GM18868 (cell line): ENCODE measurements around the gene ITFG1.
"Not testable (repeated sequence)": the region's sequence is repeated elsewhere in the genome, so short reads cannot be mapped to it uniquely, and the experiment has no call there.

Experiments
- ATAC-seq: cut with Tn5 transposase; IDR thresholded peaks from one replicate; pipeline ENCODE4 v1.9.1; 2021; ENCODE audit warnings: mild to moderate bottlenecking, moderate library complexity; ENCODE audit not compliant: unreplicated experiment

ITFG1 gene

DNA sequence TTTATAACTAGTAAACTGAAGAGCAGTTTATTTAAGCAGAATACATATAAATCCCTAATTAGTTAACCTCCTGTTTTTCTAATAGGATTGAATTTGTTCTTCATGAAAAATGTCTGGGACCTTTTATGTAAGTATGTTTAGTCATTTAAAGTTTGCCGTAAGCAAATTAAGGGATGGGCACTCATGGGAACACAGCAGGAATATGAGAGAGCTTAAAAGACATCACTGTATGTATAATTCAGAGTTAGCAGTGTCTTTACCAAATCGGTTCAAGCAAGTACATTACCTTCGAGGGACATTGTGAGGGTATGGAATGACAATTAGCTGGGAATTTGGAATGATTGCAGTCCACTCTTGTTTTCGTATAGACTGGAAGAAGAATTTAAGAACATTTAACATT lies 299.4 kb downstream of the ITFG1 start:
- no peak for ATAC-seq

DNA sequence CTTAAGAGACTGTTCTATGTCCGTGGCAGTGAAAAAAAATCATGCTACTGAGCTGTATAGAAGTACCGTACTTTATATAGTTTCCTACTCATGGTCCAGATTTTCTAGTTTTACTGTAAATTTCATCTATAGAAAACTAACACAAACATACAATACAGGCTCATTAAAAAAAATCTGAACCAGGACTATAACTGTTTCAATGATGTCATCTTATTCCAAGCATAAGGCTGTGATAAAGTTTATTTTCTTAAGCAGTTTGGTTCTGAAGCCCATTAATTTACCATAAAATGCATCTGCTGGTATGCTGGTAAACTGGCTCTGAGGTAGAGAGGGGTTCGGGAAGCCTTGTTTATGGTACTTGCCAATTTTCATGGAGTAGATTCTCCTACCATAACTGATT lies 300.4 kb downstream of the ITFG1 start:
- no peak for ATAC-seq

DNA sequence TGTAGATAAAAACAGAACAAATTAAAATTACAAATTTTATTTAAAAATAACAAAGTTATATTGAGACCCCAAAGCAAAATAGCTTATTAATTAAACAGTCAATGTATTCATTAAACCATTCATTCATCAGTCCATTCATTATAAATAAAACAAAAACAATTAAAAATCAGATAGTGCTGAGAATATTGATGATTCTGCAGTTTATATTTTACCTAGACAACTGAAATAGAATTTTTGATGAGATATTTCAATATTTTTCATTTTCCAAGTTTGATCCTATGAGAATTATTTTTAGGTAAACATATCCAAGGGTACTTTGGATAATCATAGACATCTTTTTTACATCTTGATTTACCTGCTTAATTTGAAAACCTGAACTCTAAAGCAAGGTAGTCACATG lies 301.9 kb downstream of the ITFG1 start:
- ATAC-seq, result no peak

DNA sequence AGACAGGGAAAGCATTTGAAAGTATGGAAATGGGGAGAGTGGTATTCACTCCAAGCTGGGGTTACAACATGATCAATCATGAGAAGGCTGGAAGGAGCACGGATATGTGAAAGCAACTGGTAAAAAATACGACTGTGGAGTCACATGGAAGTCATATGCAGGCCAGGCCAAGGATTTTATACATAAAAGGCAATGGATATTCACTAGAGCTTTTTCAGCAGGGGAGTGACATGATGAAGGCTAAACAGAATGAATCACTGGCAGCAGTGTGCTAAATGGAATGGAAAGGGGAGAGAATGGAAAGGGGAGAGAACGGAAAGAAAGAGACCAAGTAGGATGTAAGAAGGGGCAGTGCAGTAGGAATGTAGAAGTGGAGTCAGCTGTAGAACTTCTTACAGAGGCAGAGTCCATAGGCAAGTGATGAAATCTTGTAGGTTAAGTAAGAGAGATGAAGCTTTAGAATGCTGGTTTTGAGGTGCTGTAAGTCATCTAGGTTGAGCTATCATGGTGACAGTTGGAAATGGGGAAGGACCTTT lies 304.1 kb downstream of the ITFG1 start:
- ATAC-seq, result no peak

DNA sequence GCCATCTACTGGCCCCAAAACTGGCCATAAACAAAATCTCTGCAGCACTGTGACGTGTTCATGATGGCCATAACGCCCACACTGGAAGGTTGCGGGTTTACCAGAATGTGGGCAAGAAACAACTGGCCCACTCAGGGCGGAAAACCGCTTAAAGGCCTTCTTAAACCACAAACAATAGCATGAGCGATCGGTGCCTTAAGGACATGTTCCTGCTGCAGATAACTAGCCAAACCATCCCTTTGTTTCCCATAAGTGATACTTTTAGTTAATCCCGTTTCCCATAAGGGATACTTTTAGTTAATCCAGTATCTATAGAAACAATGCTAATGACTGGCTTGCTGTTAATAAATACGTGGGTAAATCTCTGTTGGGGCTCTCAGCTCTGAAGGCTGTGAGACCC lies 308.4 kb downstream of the ITFG1 start:
- not testable (repeated sequence) for ATAC-seq

DNA sequence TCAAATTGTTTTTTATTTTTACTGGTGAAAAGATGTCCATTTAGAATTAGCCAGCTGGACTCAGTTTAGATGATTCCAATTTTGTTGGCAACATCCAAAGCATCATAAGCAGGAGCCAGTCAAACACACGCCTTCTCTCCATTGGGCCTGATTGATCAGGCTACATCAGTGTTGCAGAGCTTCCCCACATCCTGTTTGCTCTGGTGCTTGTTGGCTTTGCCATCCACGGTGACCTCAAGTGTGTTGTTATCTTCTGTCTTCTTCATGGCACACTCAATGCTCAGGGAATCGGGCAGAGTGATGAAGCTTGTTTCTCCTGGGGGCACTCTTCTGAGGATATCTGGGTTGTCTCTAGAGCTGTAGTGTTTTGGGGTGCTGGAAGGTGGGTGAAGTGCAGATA lies 310.8 kb downstream of the ITFG1 start:
- no peak for ATAC-seq

DNA sequence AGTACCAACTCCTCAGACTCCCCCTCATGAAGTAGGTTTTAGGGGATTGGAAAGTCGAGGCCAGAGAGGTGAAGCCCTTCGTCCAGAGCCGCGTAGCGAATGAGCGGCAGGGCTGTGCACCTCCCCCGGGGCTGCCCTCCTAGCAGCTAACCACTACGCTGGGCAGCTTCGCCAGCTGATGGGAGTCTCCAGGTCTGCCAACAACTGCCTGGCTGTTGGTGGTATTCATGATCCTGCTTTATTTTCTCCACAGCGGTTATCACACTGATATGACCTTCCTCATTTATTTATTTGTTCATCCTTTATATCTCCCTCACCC lies 316.3 kb downstream of the ITFG1 start:
- no peak for ATAC-seq

DNA sequence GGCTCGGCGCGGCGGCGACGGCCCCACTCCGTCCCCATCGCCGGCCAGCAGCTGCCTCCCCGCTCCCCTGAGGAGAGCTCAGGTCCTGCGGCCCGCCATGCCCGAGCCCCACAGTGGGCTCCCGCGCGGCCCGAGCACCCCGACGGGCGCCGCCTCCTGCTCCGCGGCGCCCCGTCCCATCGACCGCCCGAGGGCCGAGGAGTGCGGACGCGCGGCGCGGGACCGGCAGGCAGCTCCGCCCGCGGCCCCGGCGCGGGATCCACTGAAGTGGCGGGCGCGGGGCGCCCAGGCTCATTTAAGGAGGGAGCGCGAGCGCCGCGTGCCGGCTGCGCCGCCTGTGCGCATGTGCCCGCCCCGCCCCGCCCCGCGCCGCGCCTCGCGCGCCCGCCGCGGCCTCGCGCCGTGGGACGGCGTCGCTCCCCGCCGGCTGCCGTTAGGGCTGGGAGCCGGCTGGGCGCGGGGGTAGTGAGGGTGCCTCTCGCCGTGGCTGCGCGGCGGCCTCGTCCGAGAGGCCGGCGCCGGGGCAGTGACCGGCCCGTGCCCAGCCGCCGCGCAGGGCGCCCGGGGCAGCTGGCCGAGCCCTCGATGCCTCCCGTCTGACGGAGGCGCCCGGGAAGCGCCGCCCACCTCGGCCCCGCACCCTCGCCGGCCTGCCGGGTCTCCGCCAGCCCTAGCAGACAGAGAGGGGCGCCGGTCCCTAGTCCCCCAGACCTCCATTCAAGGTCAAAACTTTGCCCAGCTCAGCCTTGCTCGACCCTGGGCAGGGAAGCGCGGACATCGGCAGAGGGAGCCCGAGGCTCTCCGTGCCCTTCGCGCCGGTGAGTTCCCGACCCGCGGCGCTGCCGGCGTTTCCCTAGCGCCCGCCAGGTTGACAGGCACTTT lies 316.9 kb downstream of the ITFG1 start, which contains the start of gene NETO2:
NETO2 (minus strand) TSS at position 269 of the 882 bp plus-strand sequence. CDS start 333 bp downstream, outside the sequence.
- peak; percentile 44 for ATAC-seq

DNA sequence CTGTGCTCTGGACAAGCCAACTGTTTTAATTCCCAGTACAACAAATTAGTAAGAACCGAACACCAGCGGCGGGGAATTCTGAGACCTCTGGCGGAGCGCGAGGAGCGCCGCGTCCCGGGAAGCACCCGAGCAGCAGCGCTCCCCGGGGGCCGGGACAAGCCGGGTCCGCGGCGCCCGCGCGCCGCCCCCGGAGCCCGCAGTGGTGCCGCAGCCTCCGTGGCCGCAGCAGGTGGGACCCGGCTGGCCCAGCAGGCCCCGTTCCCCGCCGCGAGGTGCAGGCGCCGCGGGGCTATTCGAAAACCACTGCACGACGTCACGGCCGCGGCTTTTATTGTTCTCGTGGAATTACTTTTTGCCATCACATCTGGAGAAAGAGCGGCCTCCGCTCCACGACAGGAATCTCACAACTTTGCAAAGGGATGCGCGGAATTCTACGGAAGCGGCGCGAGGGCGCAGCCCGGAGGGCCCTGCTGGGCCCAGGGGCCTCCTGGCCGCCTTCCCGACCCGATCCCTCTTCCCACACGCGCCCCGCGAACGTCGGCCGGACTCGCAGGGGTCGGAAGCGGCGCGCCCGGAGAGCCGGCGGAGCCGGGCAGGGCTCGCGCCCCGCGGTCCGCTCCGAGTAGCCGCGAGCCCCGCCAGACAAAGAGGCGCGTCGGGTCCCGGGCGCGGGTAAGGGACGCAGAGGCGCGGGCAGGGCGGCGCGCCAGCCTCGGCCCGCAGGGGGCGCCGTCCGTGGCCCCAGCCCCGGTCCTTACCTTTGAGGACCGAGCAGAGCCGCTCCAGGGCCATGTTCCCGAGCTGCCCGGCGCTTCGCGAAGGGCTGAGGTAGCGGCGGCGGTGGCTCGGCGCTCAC lies 317.8 kb downstream of the ITFG1 start:
- peak; percentile 57 for ATAC-seq

DNA sequence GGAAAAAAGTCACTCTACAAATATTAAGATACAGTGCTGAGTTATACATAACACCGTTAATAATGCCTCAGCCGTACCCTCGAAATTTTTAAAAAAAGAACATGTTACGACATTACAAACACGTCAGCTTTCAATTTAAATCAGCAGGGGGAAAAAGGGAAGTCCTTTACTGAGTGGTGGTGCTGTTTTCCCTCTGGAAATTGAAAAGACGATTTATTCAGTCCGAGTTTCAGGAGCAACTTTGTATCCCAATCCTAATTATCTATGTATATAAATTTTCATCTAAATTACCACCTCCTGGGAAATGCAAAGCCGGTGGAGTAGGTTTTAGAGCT lies 318.4 kb downstream of the ITFG1 start:
- no peak for ATAC-seq

DNA sequence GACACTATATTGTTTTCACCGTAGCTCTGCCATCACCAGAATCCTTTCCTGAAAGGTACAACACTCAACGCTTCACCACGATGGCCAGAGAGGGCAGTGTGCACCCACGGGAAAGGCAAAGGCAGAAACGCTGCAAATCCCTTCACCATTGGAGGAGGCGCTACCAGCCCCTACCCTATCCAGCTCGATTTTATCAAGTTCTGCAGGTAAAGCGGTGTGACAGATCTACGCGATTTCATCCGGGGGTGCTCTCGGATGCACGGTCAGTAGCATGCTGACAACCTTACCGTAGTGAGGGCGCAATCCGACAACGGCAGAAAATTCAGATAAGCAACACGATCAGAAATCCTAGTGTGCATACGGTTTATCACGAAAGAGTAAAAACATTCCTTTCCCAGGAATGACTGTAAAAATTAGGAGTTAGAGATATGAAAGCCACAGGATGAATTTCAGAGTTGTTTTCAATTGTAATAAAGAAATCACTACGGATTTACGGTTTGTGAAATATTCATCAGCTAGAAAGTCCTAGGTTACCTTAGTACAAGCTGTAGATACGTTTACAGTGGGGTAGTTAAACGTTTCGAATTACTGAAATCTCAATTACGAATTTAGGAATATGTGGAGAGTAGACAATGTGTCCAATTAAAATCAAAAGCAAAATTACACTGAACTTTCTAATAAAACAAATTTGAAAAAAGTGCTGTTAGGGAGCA lies 318.9 kb downstream of the ITFG1 start:
- peak; percentile 74 for ATAC-seq

DNA sequence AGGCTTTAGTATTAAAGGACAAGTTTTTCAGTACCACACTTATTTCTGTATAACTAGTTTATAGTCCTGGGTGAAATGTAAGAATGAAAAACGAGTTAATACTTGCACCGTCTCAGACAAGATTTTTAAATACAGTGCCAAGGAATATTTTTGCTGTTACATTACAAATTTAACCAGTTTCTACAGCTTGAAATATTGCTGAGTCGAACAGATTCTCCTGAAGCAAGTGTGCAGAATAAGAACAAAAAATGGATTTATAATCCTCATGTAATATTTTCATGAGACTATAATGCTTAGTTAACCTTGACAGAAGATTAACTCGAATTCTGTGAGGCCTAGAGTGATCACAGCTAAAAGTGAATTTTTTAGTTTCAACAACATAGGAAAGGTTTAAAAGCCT lies 320.2 kb downstream of the ITFG1 start:
- no peak for ATAC-seq

DNA sequence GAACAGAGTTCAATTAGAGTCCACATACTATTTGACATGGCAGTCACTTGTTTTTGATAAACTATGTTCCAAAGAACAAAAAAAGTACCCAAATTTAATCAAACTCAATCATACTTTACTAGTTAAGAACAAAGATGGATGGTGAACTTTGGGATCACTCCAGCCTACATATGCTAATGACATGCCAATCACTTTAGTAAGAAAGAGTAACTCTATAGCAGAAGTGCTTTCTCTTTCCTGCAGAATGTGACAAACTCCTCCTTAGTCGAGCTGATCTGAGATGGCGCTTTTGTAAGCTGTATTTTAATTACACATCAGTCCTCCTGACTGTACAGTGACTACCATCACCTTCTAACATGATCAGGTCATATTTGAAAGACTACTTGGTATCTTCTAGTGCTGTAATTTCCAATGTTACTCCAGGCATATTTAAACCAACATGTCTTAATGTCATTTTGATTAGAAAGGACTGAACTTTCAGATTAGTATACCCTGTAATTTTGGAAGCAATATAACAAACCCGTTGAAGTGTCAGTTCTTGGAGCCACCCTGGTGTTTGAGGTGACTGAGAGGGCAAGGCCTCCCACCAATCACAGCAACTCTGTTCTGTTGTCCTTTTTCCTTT lies 321.2 kb downstream of the ITFG1 start:
- ATAC-seq, result no peak

DNA sequence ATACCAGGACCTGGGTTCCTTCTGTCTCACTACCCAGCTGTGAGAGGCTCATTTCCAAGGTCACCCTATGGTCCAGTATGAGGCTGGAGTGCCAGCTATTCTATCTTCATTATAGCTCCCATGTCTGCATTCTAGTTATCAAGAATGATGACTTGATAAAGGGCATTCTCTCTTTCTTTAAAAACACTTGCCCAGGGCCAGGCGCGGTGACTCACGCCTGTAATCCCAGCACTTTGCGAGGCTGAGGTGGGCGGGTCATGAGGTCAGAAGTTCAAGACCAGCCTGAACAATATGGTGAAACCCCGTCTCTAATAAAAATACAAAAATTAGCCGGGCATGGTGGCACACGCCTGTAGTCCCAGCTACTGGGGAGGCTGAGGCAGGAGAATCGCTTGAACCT lies 322.9 kb downstream of the ITFG1 start:
- ATAC-seq, result not testable (repeated sequence)

DNA sequence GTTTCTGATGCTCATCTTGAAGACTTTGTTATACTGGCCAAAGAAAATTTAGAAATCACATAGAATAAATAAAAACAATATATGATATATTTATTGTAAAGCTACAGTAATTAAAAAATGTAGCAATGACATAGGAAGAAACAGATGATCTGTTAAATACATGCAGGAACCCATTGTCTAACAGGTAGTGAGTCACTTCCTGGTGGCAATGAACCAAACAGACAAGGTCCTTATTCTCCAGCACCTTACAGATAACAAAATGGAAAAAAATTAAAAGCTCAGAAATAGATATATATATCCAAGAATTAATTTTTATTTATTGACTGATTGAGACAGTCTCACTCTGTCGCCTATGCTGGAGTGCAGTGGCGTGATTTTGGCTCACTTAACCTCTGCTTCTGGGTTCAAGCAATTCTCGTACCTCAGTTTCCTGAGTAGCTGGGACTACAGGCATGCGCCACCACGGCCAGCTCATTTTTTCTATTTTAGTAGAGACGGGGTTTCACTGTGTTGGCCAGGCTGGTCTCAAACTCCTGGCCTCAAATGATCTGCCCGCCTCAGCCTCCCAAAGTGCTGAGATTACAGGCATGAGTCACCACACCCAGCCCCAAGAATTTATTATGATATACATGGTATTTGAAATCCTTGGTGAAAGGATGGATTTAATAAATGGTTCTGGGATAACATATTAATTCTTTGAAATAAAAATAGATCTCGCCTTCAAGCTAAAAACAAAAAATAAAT lies 324.6 kb downstream of the ITFG1 start:
- no peak for ATAC-seq

DNA sequence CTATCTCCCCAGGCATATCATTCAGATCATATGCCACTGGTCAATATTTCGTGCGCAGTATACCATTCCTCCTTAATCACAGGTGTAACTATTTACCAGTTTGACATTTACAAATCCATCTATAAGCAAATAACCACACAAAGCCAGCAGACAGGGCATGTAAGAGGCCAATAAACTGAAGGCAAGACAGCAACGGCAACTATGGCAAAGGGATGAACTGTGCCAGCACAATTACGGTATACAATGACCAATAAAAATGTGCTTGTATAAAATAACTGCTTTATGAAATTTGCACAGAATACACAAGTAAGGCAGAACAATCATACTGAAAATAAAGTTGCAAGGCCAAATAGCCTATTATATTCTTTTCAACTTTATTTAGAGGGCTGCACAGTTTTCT lies 326.3 kb downstream of the ITFG1 start:
- no peak for ATAC-seq

DNA sequence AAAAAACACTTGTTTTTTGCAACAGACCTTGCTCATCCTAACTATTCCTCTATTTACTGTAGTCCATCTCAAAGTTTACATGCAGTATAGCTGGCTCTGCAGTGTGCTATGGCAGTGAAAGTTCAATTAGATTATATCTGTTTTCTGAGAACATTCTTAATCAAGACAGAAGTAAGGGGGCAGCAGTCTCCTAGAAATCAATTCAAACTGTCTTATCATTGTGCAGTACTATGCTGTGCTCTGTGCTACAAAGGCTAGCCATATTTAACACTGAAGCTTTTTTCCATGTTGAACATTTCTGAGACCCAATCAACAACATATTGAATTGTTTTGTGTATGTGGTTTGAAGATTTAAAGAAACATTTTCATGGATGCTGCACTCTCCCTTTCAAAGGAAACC lies 328.6 kb downstream of the ITFG1 start:
- ATAC-seq, result no peak

DNA sequence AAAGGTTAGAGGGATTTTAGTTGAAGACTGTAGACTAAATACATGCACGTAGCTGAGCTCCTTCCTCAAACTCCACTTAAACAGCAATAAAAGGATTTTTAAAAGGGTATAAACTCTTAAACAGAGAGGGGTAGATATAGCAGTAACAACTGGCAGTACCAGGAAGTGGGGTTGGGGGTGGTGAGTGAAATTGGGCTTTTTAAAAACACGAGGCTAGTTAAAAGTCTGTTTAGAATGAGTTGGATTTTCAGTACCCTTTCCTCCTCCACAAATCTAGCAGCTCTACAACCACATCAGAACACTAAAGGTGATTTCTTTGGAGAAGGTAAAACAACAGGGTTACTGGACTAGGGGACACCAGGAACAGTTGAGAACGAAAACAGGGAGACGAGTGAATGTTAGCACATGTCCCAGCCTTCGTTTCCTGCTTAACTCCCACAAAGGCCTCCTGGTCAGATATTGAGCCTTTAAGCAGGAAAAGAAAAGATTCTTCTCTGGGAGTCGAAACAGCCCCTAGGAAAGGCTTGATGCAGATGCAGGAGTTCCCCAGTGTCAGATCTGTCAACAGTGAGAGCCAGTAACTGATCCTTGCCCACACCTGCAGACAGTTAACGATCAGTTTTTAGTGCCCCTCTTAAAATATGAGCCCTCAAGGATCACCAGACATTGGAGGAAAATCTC lies 331.0 kb downstream of the ITFG1 start:
- no peak for ATAC-seq

DNA sequence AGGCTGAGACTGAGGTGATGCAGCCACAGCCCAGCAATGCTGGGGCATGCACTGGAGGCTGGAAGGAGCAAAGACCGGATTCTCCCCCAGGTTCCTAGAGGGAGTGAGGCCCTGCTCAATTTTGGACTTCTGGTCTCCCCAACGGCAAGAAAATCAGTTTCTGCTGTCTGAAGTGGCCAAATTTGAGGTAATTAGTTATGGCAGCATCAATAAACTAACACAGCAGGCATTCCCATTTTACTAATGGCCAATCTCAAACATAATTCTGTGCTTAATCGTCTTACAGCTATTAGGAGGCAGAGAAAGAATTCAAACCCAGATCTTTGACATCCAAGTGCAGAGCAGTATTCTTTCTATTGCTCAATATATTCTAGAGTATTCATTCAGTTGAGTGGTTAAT lies 333.3 kb downstream of the ITFG1 start:
- ATAC-seq, result no peak

DNA sequence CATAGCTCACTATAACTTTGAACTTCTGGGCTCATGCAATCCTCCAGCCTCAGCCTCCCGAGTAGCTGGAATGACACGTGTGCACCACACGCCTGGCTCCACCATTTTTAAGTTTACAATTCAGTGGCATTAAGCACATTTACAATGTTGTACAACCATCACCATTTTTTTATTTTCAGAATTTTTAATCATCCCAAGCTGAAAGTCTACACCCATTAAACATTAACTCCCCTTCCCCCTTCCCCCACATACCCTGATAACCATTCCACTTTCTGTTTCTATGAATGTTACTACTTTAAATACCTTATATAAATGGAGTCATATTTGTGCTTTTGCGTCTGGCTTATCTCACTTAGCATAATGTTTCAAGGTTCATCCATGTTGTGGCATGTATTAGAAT lies 335.1 kb downstream of the ITFG1 start:
- no peak for ATAC-seq
